Stimulated activated CD8-positive, alpha-beta memory T cell treated with anti-CD3 and anti-CD28 coated beads, Interleukin-12 subunit alpha, Interleukin-12 subunit beta, amount 100 ng/mL, for 24 hours (primary cell): ENCODE measurements around the gene TBCCD1.
"Not testable (repeated sequence)": the region's sequence is repeated elsewhere in the genome, so short reads cannot be mapped to it uniquely, and the experiment has no call there.

Source experiments
- DNase-seq: peaks from one replicate; pipeline ENCODE4 v3.0.0-alpha.2; 2020; ENCODE audit errors: extremely low read depth

TBCCD1 gene

DNA sequence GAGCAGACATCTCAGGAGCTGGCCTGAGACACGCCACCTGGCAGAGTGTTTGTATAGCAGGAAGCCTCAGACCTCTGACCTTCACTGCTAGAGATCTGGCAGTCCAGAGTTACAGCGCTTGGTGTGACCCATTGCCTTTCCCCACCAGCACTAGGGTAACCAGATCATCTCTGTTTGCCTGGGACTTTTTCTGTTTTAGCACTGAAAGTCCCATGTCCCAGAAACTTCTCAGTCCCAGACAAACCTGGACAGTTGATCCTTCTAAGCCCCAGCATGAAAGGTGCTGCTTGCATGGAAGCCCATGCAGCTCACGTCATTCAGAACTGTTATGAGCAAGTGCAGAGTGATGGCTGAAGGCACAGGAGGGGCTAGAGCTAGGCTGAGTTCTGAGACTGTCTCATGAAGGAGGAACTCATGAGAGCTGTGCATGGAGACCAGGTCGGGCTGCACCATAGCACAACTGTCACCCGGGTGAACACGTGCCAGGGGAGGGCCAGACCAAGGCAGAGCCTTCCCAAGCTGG lies 27.5 kb upstream of the TBCCD1 start:
- no peak for DNase-seq

DNA sequence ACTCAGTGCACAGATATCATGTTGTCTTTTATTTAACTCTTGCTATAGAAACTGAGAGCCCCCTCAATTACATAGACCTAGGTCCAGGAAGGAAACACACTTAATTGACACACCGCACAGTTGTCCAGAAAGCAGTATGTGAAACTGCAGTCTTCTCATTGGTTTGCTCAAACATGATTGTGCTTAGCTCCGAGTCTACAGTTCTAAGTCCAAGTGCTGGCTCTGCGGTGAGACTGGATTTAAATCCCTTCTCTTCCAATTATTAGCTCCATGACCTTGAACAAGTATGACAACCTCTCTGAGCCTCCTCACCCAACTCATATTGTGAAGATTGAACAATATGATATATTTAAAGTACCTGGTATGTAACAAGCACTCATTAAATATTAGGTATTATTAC lies 26.7 kb upstream of the TBCCD1 start:
- DNase-seq, result no peak

DNA sequence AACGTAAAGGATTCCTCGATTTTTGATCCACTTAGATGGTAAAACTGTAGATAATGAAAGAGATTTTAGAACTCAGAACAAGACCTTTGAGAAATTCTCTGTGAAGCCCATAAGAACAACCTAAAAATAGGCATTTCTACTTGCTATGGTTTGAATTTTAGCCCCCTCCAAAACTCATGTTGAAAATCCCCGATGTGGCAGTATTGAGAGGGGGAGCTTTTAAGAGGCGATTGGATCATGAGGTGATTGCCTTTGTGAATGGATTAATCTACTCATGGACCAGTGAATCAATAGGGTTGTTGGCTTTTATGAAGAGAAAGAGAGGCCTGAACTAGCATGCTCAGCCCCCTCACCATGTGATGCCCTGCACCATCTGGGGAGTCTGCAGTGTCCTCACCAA lies 25.5 kb upstream of the TBCCD1 start:
- DNase-seq, result no peak

DNA sequence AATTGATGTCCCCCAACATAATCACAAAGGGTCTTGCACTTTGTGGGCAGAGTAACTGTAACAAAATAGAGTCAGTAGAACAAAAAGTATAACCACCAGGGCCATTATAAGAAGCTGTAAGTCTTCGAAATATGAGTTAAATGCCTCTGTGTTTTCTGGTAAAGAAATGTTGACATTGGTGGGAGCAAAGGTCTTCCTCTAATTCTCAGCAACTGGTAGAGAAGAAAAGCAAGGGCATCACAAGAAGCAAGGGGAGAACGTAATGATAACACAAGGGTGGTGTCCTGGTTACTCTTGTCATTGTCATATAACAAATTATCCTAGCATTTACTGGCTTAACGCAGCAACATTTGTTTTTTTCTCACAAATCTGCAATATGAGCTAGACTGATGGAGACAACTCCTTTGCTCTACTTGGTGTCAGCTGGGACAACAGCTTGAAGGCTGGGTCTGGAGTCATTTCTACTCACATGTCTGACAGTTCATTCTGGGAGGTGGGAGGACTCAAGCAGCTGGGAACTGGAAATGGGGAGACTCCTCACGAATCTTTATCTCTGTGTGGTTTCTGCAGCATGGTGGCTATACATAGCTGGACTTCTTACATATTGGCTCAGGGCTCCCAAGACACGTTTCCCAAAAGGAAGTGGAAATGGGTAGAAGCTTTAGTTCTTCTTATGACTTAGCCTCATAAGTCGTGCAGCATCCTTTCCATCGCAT lies 23.6 kb upstream of the TBCCD1 start:
- DNase-seq, result no peak

DNA sequence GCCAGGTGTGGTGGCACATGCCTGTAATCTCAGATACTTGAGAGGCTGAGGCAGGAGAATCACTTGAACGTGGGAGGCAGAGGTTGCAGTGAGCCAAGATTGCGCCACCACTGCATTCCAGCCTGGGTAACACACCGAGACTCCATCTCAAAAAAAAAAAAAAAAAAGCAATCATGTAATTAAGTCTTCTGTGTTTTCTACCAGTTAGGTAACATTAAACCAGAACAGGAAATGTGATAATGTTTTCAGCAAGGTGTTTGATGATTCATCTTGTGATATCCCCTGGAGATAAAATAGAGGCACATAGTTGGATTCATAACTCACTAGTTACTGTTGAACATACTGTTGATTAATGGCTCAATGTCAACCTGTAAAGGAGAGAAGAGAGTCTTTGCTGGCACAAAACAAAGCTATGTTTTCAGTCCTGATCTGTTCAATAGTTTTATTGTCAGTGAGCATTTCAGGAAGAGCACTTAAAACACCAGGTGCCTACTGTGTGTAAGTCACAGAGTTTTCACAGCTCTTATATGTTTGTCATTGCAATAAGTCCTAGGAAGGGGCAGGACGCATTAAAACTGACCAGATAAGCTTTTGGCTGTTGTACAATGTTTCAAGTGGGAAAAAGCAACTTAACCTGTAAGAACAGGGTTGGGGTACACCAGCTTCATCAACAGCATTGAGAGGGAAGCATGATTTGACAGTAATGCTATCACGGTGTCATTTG lies 22.9 kb upstream of the TBCCD1 start:
- DNase-seq, result no peak

DNA sequence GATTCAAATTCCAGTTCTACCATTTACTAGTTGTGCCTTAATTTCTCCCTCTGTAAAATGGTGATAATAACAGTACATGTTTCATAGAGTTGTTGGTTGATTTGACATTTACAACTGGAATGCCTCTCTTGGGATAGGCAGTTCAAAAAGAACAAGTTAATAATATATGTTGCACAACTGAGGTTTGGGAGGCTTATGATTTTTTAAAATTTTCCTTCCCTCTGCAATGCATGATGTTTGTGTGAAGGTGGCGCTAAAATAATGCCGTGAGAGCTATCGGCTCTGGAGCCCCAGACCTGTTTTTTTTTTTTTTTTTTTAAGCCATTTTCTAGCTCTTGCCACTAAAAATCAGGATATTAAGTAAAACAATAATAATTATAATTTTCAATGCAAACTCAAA lies 22.0 kb upstream of the TBCCD1 start:
- no peak for DNase-seq

DNA sequence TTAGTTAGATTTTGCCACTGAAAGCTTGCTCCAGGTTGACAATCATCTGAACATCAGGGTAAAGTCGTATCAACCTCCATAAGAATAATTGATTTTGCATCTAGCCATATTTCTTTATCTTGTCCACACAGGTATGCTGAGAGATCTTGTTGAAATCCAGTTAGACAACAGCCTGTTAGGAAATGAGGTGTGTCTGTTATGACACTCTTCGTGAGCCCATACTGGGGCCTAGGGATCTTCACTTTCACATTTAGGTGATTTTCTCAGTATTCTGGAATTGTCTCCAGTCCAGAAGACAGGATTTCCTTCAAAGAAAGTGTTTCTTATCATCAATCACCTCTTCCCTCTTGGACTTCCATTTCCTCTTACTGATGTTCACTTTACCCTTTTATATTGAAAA lies 21.5 kb upstream of the TBCCD1 start:
- DNase-seq, result no peak

DNA sequence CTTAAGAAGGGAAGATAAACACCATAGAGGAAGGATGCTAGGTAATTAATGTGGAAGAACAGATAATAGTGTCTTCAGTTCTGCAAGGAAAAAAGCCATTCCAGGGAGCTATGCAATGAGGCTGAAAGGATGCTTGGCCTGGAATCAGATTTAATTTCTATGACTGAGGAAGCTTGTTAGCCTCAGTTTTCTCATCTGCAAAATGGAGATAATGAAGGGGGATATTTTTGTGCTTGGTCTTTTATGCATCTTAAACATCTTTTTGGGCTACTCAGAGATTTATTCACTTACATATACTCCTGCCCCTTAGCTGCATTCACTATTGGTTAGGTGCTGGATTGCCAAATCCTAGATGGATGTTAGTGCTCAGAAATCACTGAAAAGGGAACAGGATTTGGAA lies 20.0 kb upstream of the TBCCD1 start:
- DNase-seq, result no peak

DNA sequence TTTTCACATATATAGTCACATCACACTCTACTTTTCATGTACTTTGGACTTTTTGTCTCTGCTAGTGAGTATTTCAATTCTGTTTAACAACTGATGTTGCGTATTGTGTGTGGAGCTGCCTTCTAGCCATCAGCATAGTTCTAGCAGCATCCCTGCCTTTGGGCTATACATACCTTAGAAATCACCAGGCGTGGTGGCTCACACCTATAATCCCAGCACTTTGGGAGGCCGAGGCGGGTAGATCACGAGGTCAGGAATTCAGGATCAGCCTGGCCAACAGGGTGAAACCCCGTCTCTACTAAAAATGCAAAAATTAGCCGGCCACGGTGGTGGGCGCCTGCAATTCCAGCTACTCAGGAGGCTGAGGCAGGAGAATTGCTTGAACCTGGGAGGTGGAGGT lies 19.1 kb upstream of the TBCCD1 start:
- not testable (repeated sequence) for DNase-seq

DNA sequence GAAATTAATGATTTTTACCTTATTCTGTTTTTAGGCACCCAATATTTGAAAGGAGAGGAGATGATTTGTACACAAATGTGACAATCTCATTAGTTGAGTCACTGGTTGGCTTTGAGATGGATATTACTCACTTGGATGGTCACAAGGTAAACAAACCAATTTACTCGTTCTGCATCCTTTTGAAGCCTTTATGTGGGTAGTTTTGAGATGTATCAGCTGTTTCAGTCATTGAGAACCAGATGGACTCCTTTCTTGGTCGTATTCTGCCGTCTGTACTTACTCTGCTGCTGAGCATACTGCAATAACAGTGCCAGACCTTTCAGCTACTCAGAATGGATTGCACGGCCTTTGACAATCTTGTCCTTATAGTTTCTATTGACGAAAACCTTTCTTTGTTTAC lies 16.7 kb upstream of the TBCCD1 start:
- no peak for DNase-seq

DNA sequence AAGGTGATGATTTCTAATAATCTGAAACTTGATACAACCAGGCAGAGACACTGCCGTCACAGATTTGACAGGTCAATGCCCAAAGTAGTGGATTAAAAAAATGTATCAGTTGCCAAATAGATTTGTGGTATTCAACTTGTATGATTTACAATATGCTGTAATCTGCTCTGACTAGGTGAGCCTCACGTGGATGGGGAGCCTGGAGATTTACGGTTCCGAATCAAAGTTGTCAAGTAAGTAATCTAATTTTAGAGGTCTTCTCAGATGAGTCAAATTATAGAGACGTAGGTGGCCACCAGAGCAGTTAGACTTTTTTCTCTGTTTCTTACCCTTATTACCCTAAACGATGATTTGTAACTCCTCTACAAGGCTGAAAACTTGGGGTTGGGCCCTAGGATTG lies 15.4 kb upstream of the TBCCD1 start:
- DNase-seq, result no peak

DNA sequence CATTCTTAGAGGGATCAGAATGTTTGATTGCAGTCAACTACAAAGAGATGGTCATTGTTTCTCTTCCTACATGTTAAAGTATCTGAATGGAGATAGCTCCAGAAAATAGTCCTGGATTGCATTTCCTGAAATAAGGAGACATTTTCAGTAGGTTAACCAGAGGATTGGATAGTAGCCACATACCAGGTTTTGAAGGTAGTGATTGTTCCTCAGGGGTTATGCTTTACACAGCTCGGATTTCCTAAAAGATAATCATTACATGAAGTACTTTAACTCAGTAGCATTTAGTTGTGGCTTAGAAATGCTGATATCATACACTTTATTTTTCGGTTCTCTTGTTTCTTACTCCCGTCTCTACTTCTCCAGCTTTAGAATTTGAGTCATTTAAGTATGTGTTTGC lies 13.6 kb upstream of the TBCCD1 start:
- no peak for DNase-seq

DNA sequence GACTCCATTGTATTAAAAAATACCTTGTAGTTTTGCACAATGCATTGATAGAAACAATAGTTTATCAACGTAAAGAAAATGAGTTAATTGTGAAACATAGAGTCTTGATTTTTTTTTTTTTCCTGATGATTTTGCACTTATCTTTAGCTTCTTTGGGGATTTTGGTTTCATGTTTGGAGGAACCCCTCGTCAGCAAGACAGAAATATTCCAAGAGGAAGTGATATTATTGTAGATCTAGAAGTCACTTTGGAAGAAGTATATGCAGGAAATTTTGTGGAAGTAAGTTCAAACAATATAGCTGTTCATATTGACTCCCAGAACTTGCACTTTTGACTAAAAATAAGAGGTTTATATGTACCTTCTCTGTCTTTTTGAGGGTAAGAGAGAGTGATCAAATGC lies 10.4 kb upstream of the TBCCD1 start:
- no peak for DNase-seq

DNA sequence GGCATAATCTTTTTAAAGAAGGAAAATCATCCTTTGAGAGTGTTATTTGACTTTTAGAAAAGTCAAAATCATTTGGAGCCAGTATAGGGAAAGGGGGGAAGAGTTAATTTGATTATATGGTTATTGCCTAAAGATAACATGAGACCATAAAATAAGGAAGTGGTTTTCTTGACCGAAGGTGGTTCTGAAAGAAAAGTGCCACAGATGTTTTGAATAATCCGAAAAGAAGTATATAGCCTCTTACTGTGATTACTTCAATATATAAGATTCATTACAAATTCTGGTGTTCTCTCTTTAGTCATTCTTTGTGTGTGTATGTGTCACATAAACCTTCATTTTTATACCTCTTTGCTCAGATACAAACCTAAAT lies 4.5 kb upstream of the TBCCD1 start:
- DNase-seq, result no peak

DNA sequence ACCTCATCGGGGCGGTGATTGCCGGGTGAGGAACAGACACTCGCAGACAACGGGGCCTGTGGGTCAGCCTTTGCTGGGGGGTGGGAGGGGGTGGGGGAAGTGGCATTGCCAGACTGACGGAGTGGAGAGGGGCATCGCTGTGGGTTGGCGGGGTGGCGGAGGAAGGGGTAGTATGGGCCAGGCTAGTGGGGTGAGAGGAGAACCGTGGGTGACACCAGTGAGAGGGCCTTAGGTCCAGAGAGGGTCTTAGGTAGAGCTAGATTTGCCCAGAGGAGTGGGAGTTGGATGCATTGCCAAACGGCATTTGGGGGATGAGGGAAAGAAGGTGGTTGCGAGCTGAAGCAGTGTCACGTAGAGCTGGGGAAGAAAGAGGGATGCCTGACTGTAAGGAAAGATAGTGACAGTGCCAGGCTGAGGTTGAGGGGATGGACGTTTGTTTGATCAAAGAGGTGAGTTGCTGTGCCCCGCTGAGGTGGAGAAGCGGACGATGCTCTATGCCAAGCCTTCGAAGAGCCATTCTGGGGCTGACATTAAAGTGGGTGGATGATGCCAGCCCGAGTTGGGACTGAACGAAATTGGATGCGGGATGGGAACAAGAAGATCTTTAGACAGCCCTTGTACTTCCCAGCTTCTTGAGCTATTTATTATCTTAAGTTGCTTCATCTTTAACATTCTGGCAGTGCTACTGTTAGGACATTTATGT lies 4.0 kb upstream of the TBCCD1 start:
- no peak for DNase-seq

DNA sequence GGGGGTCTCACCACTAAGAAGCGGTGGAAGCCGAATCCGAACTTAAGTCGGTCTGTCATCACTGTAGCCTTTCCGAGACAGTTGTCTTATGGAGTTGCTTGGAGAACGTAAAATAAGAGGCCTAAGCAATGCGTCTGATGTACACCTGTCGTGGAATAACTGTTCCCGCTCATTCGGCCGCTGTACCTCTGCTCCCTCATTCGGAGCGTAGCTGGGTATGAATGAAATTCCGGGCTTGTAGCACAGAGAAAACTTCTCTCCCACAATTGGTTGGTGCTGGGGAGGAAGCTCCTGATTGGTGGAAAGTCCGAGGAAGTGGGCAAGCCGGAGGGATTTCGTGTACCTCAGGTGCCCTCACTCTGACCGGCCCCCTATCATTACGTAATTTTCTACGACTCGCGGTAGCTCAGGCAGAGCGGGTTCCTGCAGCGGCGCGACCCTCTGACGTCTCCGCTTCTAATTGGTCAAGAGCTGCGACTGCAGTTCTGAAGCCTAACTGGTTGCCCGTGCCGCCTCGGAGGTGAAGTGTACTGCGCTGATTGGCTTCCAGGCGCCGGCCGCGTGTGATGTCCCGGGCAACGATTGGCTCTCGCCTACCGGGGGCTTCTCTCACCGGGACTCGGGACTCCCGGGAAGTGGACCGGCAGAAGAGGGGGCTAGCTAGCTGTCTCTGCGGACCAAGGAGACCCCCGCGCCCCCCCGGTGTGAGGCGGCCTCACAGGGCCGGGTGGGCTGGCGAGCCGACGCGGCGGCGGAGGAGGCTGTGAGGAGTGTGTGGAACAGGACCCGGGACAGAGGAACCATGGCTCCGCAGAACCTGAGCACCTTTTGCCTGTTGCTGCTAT lies 3.2 kb upstream of the TBCCD1 start, which contains the start of gene DNAJB11:
TSS of gene DNAJB11 (plus strand) at position 625 of the 845 bp plus-strand sequence. CDS start at position 803, 178 bp downstream.
- DNase-seq, result peak; percentile 98

DNA sequence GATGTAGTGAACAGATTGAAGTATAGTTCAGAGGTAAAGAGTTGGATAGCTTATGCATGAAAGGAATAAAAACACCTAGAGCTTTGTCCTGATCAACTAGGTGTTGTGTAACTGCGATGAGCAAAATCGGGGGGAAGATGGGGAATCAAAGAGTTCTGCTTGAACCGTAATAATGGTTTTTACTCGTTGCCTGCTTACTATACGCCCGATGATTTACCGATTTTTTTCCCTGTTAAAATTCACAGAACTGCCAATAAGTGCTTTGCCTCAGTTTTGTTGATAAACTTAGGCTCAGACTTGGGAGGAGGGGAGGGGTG lies 2.6 kb upstream of the TBCCD1 start:
- no peak for DNase-seq

DNA sequence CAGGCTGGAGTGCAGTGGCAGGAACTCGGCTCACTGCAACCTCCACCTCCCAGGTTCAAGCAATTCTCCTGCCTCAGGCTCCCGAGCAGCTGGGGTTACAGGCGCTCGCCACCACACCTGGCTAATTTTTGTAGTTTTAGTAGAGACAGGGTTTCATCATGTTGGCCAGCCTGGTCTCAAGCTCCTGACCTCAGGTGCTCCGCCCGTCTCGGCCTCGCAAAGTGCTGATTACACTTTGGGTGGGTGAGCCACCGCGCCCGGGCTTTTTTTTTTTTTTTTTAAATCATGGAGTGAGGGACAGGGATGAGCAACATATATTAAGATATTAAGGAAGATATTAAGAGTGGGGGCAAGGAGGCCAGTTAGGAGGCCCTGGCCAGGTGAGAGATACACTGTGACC lies 2.2 kb upstream of the TBCCD1 start:
- DNase-seq, result not testable (repeated sequence)

DNA sequence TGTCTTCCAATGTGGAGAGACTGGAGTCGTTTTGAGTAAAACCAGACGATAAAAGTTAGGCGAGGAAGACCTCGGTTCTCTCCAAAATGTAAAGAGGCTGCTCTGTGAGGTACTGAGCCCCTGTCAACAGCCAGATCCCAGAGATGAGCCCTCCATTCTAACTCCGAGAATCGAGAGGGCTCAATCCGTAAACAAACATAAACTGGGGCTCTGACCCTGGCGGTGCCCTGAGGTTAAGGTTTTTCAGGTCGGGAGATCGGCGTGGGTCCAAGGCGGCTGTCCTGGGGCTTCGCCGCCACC lies 417 bp downstream of the TBCCD1 start:
- DNase-seq, result no peak

DNA sequence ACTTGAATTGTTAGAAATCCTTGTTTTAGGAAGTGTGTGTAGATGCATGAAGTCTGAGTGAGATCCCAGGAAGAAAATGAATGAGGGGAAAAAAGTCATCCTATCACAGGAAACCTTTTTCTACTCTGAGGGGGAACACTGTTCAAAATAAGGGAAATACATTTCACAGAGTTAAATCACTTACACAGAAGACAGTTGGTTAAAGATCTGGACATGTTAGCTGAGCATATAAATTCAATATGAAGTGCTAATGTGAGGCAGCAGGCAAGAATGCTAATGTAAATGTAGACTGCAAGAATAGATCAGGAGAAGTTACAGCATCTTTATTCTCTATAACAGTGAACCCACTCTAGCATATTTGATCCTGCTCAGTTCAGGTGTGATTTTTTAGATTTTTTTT lies 2.6 kb downstream of the TBCCD1 start:
- DNase-seq, result no peak

DNA sequence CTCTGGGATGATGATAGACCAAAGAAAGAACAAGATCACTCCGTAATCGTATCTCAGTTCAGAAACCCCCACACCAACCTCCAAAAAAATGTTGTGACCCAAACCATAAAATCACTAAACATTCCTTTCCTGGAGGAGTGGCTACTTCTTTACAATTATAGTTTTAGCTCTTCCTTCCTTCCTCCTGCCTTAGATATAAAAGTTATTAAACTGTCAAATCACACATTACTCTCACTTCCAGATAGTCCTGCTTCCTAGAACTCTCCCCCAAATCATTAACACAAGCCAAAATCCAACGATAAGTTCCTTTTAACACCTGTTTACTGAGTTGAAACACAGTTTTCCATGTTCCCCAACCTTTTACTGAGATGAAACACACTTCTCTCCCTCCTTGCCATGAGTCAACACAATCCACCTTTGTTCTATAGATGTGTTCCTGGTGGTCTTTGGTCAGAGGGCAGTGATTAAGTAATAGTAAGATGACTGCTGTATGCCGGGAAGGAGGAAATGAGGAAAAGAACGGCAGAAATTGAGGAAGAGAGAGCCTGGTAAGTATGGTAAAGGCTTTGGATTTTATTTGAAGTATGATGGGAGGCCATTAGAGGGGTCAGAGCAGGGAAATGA lies 14.6 kb downstream of the TBCCD1 start:
- no peak for DNase-seq

DNA sequence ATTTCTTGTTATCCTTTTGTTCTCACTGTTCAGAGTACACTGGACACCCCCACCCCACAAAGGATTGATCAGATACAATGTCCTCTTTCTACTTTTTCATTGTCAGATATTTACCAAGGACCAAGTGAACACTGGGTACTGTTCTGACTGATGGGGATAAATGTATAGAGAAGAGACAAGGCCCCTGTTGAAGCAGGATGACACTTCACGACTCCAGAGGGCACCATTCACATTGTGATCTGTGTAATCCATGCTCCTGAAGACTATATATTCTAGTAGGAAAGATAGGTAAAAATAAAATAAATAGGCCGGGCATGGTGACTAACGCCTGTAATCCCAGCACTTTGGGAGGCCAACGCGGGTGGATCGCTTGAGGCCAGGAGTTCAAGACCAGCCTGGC lies 15.8 kb downstream of the TBCCD1 start:
- no peak for DNase-seq
